Activated naive CD8-positive, alpha-beta T cell treated with anti-CD3 and anti-CD28 coated beads for 36 hours (primary cell): ENCODE results near the gene RASA2. TPM values are rescaled to one million over a fixed set of nuclear protein-coding genes. Genes with fewer than 3 reads are reported as not detected.
"Not testable (repeated sequence)": the region's sequence is repeated elsewhere in the genome, so short reads cannot be mapped to it uniquely, and the experiment has no call there.

Source experiments
- DNase-seq: peaks from one replicate; pipeline ENCODE4 v3.0.0; 2021
- H3K27ac Mint-ChIP-seq: one replicate; pipeline ENCODE4 v1.8.0; 2022; ENCODE audit warnings: mild to moderate bottlenecking, moderate library complexity, mixed read lengths
- H3K27me3 Mint-ChIP-seq: one replicate; pipeline ENCODE4 v1.8.0; 2022; ENCODE audit warnings: mild to moderate bottlenecking, mixed read lengths
- H3K36me3 Mint-ChIP-seq: one replicate; pipeline ENCODE4 v1.8.0; 2021; ENCODE audit warnings: mild to moderate bottlenecking, mixed read lengths
- H3K4me1 Mint-ChIP-seq: one replicate; pipeline ENCODE4 v1.8.0; 2021; ENCODE audit warnings: mixed read lengths
- H3K4me3 Mint-ChIP-seq: one replicate; pipeline ENCODE4 v1.8.0; 2022; ENCODE audit warnings: mild to moderate bottlenecking, moderate library complexity, mixed read lengths
- H3K9me3 Mint-ChIP-seq: one replicate; pipeline ENCODE4 v1.8.0; 2022; ENCODE audit warnings: mixed read lengths
- total RNA-seq, 2 experiments: library from RNA; stranded (reverse); gene quantifications; one replicate each; pipeline ENCODE4 v1.2.3, GENCODE V29; 2021

The RASA2 gene
- total RNA-seq, 2 experiments from 2014 or later, result 36.1 to 40.2 TPM

DNA sequence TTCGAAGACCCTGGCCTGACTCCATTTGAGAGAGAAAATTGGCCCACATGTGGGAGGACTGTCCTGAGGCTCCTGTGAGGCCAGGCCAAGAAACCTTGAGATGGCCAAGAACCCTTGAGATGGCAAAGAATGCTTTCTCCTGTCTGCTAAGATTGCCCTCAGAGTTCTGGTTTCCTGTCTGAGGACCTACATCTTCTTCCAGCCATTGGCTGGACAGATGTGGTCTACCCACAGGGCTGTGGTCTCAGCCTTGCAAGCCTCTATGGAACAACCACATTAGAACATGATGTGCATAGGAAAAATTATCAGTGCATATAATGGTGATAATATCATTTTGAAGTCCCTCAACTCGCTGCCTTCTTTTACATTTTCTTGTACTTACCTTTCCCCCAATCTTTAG is 10.8 kb upstream of the RASA2 start:
- H3K36me3 Mint-ChIP-seq, result no peaks in the 10 kb centered on the region
- H3K9me3 Mint-ChIP-seq, result no peaks in the 10 kb centered on the region
- peak overlapping the region; percentile 57 for H3K27ac Mint-ChIP-seq
- H3K27me3 Mint-ChIP-seq, result no peaks in the 10 kb centered on the region
- H3K4me1 Mint-ChIP-seq, result peaks cover 43% of the 10 kb centered on the region
- H3K4me3 Mint-ChIP-seq, result no peak overlapping the region
- peak; percentile 63 for DNase-seq

DNA sequence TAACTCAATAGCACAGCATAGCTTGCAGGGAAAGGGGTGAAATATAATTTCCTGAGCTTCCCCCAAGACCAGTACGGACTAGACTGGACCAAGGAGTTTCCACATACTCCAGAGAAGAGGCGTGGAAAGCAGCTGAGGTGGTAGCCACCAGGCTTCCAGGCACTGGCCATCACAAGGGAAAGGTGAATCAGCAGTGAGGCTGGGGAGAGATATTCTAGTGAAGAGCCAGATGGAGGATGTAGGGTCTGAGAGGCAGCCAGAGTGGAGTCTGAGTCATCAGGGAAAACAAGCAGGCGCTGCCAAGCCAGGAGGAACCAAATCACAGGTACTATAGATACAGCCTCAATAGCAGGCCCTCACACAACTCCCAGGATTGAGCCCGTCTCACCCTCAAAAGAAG is 9.6 kb upstream of the RASA2 start:
- H3K4me3 Mint-ChIP-seq, result no peak overlapping the region
- H3K36me3 Mint-ChIP-seq, result no peaks in the 10 kb centered on the region
- no peaks in the 10 kb centered on the region for H3K27me3 Mint-ChIP-seq
- DNase-seq, result no peak
- H3K4me1 Mint-ChIP-seq, result peaks cover 45% of the 10 kb centered on the region
- no peak overlapping the region for H3K27ac Mint-ChIP-seq
- H3K9me3 Mint-ChIP-seq, result no peaks in the 10 kb centered on the region

DNA sequence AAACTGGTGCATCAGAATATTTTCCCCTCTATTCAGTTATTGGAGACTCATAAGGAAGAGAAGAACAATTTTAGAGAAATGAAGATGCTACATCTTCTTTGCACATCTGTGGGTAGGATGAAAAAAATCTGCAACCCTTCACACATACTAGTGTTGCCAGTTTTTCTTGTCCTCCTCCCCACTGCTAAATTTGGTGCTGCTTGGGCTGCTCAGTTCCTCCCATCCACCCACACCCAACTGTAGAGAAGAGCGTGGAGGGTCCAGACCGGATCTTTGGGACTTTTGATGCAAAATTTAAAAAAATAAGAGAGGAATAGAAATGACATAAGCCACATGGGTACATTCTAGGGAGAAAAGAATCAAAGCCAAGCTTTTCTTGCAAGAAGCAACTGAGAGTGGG is 8.7 kb upstream of the RASA2 start:
- no peak overlapping the region for H3K27ac Mint-ChIP-seq
- H3K4me1 Mint-ChIP-seq, result peaks cover 45% of the 10 kb centered on the region
- H3K4me3 Mint-ChIP-seq, result no peak overlapping the region
- no peaks in the 10 kb centered on the region for H3K9me3 Mint-ChIP-seq
- H3K27me3 Mint-ChIP-seq, result no peaks in the 10 kb centered on the region
- no peaks in the 10 kb centered on the region for H3K36me3 Mint-ChIP-seq
- no peak for DNase-seq

DNA sequence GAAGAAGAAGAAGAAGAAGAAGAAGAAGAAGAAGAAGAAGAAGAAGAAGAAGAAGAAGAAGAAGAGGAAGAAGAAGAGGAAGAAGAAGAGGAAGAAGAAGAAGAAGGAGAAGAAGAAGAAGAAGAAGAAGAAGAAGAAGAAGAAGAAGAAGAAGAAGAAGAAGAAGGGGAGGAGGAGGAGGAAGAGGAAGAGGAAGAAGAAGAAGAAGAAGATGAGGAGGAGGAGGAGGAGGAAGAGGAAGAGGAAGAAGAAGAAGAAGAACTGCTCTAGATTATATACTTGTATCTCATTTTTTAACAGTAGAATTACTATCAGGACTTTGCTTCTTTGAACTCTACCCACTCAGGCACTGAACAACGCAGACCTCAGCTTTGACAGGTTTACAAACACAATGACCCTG is 8.0 kb upstream of the RASA2 start:
- not testable (repeated sequence) for H3K36me3 Mint-ChIP-seq, H3K4me3 Mint-ChIP-seq, H3K27me3 Mint-ChIP-seq, DNase-seq, H3K9me3 Mint-ChIP-seq, H3K27ac Mint-ChIP-seq
- peaks cover 48% of the 10 kb centered on the region for H3K4me1 Mint-ChIP-seq

DNA sequence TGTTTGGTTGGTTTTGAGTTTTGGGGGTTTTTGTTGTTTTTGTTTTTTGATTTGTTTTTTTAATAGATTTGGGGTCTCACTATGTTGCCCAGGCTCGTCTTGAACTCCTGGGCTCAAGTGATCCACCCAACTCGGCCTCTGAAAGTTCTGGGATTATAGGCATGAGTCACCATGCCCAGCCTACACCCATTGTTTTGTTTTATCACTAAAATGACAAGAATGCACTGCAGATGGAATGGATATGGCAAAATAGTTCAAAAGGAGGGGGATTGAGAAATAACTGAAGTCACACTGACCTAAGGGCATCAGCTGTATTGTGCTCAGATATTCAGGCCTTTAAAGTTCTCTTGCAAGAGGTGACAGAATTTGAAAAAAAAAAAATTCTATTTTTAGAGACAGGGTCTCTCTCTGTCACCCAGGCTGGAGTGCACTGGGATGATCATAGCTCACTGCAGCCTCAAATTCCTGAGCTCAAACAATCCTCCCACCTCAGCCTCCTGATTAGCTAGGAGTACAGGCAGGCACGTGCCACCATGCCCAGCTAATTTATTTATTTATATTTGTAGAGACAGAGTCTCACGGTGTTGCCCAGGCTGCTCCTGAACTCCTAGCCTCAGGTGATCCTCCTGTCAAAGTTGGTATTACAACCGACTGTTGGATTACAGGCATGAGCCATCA is 4.4 kb upstream of the RASA2 start:
- Mint-ChIP-seq H3K36me3 (no peaks in the 10 kb centered on the region), H3K27me3 (no peaks in the 10 kb centered on the region), H3K9me3 (no peaks in the 10 kb centered on the region), H3K4me1 (peaks cover 41% of the 10 kb centered on the region), H3K27ac (no peak overlapping the region), H3K4me3 (no peak overlapping the region)
- no peak for DNase-seq

DNA sequence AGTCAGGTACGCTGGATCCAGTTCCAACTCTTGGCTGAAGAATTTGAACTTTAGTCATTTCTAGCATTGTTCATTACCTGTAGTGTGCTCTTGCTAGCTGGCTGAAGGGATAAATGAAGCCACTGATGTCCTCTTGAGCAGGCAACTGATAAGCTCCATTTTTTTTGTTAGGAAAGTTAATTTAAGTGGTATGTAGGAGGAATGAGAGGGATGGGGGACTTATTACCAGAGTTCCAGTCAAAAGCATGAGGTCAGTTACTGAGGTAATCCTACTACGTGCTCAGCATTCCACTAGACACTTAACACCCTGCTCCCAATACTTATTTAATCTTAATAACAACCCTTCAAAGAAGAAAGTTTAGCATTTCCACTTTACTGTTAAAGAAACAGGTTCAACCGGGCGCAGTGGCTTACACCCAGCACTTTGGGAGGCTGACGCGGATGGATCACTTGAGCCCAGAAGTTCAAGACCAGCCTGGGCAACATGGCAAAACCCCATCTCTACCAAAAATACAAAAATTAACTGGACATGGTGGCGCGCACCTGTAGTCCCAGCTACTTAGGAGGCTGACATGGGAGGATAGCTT is 2.0 kb upstream of the RASA2 start:
- Mint-ChIP-seq H3K36me3 (peaks cover 16% of the 10 kb centered on the region), H3K4me3 (no peak overlapping the region), H3K27me3 (no peaks in the 10 kb centered on the region), H3K27ac (no peak overlapping the region), H3K9me3 (no peaks in the 10 kb centered on the region), H3K4me1 (peaks cover 45% of the 10 kb centered on the region)
- no peak for DNase-seq

DNA sequence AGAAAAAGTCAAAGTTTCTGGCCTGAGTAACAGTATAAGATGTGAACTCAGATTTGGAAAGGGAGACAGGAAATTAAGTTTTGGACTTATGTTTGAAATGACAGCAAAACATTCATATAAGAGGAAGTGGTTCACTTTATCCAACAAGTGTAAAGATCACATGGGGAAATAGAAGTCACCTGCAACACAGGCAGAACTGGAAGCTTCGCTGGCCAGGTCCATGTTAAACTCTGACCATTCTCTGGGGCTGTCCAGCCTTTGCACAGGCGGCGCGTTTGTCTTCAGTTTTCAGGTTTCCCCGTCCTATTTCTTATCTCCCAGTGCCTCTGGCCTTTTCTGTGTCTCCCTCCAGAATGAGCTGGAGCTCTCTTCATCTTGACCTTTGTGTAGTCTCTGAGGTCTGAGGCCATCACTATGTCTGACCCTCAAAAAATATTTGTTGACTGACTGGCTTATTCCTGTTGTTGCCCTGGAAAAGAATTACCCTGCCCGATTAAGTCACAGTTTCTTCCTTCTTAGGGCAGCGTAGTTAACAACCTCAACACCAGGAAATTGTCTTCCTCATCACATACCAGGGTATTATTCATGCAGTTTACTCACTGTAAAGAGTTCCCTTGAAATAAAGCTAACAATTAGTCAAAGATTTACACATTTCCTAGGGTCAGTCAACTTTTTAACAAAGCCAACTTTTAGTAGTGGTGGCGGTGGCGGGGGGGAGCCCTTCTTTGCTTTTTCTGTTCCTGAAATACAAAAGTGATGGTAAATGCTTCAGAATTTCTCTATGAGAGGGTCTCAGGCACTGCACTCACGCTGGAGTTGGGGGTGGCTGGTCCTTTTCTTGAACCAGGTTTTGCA is 959 bp upstream of the RASA2 start:
- Mint-ChIP-seq H3K9me3 (no peaks in the 10 kb centered on the region), H3K4me3 (peak overlapping the region; percentile 82), H3K36me3 (peaks cover 27% of the 10 kb centered on the region), H3K27ac (peak overlapping the region; percentile 87), H3K4me1 (peaks cover 56% of the 10 kb centered on the region), H3K27me3 (no peaks in the 10 kb centered on the region)
- DNase-seq, result no peak

DNA sequence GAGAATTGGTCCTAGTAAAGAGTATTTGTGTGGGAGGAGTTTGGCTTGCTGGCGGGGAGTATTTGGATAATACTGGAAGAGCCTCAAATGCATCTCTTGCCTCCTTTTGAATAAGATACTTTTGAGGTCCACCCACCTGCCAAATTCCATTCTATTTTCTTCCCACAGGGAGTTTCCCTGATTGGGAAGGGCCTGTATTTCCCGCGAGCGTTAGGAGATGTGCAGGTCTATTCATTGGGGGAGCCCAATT is 406 bp upstream of the RASA2 start:
- peaks cover 32% of the 10 kb centered on the region for H3K36me3 Mint-ChIP-seq
- peak overlapping the region; percentile 87 for H3K27ac Mint-ChIP-seq
- no peaks in the 10 kb centered on the region for H3K9me3 Mint-ChIP-seq
- H3K4me1 Mint-ChIP-seq, result peaks cover 61% of the 10 kb centered on the region
- H3K4me3 Mint-ChIP-seq, result peak overlapping the region; percentile 82
- no peaks in the 10 kb centered on the region for H3K27me3 Mint-ChIP-seq
- DNase-seq, result no peak

DNA sequence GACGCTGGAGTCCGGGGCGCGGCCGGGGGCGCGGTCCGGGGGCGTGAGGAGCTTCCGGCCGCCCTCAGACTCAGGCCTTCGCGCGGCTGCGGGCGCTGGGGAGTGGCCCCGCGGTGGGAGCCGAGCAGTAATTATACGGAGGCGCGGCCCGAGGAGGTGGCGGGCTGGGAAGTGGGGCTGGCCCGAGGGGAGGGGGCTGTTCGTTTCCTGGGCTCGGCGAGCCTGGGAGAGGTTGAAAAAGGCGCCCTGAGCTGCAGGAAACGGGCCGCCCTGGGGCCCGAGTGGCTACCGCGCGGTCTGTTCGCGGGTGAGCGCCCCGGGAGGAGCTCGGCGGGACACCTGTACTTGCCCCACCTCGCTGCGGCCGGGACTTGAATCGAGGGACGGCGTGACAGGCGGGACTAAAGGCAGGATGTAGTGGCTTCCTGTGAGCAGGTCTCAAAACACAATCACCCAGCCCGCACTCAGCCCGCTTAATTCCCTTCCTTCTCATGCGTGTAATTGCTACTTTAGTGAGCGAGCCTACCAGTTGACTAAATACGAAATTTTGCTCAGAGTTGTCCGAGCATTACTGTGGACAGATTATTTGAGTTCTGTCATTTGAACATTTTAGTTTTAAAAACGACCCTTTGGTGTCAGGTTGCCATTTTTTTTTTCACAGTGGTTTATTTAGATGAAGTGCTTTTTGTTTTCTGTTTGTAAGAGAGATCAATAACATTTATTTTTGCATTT is 860 bp downstream of the RASA2 start:
- peak; percentile 91 for DNase-seq
- Mint-ChIP-seq H3K9me3 (no peaks in the 10 kb centered on the region), H3K36me3 (peaks cover 36% of the 10 kb centered on the region), H3K27ac (peak overlapping the region; percentile 97), H3K4me3 (peak overlapping the region; percentile 90), H3K27me3 (no peaks in the 10 kb centered on the region), H3K4me1 (peaks cover 70% of the 10 kb centered on the region)

DNA sequence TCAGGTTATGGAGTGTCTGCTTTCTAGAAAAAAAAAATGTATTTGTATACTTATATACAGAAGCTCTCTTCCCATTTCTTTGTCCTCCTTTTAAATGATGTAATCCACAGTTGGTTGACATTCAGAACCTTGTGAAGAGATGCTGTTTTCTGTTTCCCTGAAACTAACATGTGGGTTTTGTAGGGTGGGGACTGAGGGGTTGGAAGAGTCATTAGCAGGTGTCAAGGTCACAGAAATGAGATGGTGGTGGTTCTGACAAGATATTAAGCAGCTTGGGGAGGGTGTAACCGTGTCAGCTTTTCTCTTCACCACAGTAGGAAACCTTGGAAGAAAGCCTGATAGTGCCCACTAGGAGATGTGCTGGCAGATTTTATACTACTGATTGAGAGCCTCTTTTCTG is 2.4 kb downstream of the RASA2 start:
- H3K4me3 Mint-ChIP-seq, result peak overlapping the region; percentile 75
- no peaks in the 10 kb centered on the region for H3K9me3 Mint-ChIP-seq
- H3K36me3 Mint-ChIP-seq, result peaks cover 40% of the 10 kb centered on the region
- H3K27ac Mint-ChIP-seq, result peak overlapping the region; percentile 77
- peaks cover 80% of the 10 kb centered on the region for H3K4me1 Mint-ChIP-seq
- peak; percentile 51 for DNase-seq
- H3K27me3 Mint-ChIP-seq, result no peaks in the 10 kb centered on the region

DNA sequence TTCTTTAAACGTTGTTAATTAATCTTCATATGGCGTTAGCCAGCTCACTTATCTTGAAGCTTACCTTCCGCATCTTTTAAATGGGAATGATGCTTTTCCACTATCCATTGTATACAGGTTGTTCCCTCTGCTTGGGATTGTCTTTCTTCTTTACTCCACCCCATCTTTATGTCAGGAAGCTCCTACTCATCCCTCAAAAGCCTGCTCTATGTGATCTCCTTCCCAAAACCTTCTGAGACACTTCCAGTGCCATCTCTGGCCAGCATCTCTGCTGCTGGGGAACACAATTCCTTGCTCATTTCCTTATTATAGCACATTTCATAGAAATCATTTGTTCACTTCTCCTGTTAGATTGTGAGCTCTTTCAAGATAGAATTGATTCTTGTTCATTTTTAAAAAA is 4.3 kb downstream of the RASA2 start:
- peaks cover 84% of the 10 kb centered on the region for H3K4me1 Mint-ChIP-seq
- peaks cover 57% of the 10 kb centered on the region for H3K36me3 Mint-ChIP-seq
- peak overlapping the region; percentile 18 for H3K4me3 Mint-ChIP-seq
- no peaks in the 10 kb centered on the region for H3K27me3 Mint-ChIP-seq
- H3K27ac Mint-ChIP-seq, result peak overlapping the region; percentile 61
- no peak for DNase-seq
- H3K9me3 Mint-ChIP-seq, result peaks cover 5% of the 10 kb centered on the region

DNA sequence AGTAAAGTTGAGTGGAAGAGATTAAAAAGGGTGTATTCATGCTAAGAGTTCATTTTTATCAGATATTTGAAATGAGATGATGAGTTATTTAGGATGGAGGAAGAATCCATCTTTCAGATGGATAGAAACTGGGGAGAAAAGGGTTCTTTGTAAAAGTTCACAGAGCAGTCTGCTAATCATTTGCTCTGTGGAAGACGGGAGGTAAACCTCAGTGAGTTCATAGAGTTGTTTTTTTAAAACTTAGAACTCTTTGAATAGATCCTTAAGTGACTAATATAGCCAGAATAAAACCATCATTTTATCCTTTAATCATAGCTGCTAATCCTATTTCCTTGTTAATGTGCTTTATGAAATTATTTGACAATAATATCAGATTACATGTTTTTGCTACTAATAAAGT is 5.1 kb downstream of the RASA2 start:
- peak overlapping the region; percentile 59 for H3K27ac Mint-ChIP-seq

DNA sequence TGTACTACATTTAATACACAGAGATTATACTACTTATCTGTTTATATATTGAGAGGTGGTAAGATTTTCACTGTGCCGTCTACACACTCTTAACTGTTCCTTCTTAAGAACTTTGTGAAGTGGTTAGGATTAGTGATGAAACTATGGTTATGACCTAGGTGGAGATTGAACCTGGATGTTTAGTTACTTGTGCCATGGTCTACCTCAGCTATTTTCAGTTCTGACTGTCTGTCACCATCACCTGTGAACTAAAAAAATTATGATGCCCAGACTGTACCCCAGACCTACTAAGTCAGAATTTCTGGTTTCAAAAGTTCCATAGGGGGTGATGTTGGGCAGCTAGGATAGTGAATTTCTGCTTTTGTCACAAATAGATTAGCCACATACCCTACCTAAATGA is 6.4 kb downstream of the RASA2 start:
- Mint-ChIP-seq H3K27ac (peak overlapping the region; percentile 49), H3K27me3 (no peaks in the 10 kb centered on the region), H3K9me3 (peaks cover 10% of the 10 kb centered on the region), H3K4me3 (no peak overlapping the region), H3K36me3 (peaks cover 65% of the 10 kb centered on the region), H3K4me1 (peaks cover 86% of the 10 kb centered on the region)
- DNase-seq, result no peak

More for the DNA sequence above, 5.1 kb downstream of the RASA2 start:
- Mint-ChIP-seq H3K4me1 (peaks cover 85% of the 10 kb centered on the region), H3K27me3 (no peaks in the 10 kb centered on the region), H3K4me3 (peak overlapping the region; percentile 27), H3K36me3 (peaks cover 65% of the 10 kb centered on the region), H3K9me3 (peaks cover 10% of the 10 kb centered on the region)
- DNase-seq, result no peak

DNA sequence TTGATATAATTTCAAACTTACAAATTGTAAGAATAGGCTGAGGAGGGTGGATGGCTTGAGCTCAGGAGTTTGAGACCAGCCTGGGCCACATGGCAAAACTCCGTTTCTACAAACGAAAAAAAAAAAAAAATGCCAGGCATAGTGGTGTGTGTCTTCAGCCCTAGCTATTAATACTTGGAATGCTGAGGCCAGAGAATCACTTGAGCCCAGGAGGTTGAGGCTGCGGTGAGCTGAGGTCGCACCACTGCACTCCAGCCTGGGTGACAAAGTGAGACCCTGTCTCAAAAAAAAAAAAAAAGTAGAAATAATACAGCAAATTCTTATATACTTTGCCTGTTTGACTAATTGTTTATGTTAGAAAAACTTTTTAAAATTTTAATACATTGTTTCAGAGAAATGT is 10.8 kb downstream of the RASA2 start:
- H3K4me1 Mint-ChIP-seq, result peaks cover 77% of the 10 kb centered on the region
- not testable (repeated sequence) for DNase-seq, H3K4me3 Mint-ChIP-seq, H3K27me3 Mint-ChIP-seq
- peaks cover 56% of the 10 kb centered on the region for H3K36me3 Mint-ChIP-seq
- H3K27ac Mint-ChIP-seq, result peak overlapping the region; percentile 96
- H3K9me3 Mint-ChIP-seq, result peaks cover 13% of the 10 kb centered on the region

DNA sequence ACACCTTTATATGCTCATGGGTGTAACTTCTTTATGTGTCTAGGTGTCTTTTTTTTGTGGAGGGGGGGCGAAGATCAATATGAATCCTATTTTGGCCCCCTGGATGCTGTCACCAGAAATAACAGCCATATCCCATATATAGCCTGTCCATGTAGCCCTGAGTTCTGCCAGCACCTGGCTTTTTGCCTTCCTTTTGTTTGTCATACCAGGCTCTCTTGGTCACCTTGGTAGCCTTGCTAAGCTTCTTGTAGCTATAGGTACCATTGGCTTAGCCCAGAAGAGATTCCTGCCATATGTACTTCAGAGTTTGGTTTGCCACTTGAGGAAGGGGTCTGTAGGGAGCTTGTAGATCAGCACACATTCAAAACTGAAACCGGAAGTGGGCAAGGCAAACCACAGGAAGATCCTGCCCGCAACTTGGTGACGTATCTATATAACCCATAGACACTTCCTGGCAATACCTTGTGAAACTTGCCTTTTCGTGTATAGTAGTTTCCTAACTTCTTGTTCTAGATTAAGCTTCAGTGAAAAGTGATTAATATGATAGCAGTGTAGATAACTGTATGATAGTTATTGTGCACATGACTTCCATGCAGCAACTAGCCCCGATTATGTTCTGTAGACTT is 11.9 kb downstream of the RASA2 start:
- Mint-ChIP-seq H3K4me1 (peaks cover 66% of the 10 kb centered on the region), H3K27me3 (no peaks in the 10 kb centered on the region), H3K36me3 (peaks cover 55% of the 10 kb centered on the region), H3K4me3 (peak overlapping the region; percentile 66), H3K9me3 (peaks cover 13% of the 10 kb centered on the region), H3K27ac (peak overlapping the region; percentile 96)
- peak; percentile 86 for DNase-seq
